ENCODE data around the gene IBTK.
"Not testable (repeated sequence)": the region's sequence is repeated elsewhere in the genome, so short reads cannot be mapped to it uniquely, and the experiment has no call there.

IBTK gene

DNA sequence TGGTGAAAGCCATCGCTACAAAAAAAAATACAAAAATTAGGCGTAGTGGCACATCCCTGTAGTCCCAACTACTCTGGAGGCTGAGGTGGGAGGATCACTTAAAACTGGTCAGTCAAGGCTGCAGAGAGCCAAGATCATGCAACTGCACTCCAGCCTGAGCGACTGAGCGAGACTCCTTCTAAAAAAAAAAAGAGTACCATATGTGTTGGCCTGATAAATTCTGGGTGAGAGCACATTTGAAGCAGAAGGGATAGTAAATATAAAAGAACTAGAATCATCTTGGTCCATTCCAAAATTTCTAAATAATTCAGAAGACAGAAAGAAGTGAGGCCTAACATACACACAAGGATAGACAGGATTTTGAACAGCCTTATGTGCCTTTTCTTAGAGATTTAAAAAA, 2.2 kb downstream of the IBTK start:
- no peak for DNase-seq

DNA sequence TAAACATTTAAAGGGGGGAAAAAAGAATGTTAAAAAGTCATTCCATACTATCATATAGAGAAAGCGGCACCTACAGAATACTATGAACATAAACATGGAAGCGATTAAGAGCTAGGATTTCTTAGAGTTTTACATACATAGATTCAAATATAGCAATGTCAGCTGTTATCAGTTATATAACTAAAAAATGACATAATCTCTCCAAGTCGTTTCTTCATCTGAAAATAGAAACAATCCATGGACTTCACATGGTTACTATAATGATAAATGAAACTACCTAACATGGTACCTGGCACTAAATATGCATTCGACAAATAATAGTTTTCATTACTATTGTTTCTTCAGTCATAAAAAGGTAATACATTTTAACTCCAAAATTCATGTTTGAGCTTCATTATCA, 3.7 kb downstream of the IBTK start:
- no peak for DNase-seq

DNA sequence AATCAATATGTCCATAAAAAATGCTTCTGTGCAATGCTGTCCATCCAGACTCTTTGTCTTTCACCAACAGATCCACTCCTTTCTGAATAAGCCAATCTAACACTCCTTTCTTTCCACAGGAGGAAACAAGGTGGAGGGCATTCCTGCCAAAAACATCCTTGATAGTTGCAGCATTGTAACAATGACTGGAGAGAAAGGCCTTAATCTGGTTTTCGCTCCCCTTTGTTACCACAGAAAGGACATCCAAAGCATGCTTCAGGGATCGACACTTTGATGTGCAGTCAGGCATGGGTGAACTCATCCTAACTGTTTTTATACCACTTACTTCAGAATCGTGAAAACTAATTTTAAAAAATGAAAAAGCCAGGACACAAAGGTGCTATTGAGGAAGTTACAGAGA, 7.4 kb downstream of the IBTK start:
- no peak for DNase-seq

DNA sequence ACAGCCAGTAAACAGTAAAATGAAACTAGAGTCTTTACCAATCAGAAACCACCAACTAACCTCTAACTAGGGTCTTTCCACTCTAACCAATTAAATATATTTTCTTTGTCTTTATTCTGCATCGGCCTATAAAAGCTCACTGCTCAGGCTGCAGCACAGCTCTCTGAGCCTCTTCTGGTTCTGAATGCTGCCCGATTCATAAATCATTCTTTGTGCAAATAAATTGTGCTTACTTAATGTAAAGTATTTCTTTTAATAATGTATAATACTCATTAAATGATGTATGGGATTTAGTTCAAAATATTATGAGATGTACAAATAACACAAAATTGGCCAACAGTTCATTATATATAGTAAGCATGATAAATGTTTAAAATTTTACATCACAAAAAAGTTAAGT, 7.9 kb downstream of the IBTK start:
- no peak for DNase-seq

DNA sequence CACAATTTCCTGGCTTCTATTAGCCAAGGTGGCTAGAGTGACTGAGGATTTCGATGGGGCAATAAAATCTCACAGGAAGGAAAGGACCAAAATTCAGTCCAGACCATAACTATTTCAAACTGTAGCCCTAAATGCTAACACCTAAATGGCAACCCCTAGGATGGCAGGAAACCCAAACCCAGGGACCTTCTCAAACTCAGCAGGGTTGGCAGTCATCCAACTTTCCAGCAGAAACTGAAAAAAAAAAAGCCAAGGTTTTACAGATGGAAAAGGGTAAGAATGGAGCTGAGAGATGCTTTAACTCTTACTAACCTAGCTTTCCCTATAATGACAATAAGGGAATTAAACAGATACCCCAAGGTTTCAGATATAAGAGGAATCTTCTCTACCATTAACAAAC, 10.5 kb downstream of the IBTK start:
- DNase-seq = no peak

DNA sequence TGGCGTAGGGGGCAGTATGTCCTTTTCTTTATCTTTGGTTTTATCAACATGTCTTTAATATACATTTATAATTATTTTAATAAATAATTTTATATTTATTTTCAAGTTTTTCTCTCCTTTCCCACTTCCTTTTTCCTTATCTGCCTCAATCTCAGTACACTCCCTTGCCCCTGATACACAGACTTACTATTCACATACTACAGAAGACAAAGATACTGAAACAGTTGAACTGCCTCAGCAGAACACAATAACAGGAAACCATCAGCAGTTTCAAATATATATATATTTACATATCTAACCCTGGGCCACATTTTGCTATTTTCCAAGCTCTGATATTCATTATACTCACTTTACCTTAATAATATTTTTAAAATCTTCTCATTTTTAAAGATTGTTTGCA, 19.8 kb downstream of the IBTK start:
- DNase-seq = no peak

DNA sequence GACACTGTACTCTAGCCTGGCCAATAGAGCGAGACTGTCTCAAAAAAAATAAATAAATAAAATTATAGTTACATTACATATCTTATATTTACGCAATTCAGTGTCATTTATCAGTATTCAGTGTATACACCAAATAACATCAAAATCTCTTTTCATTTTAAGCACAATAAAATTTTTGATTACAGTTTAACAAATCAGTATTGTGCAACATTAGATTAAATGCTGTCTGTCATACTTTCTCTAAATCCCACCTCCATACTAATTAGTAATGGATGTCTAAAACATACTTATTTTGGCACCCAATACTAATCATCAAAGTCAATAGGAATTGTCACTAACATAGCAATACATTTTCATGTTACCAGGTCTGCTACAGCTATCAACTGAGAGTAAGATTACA, 27.4 kb downstream of the IBTK start:
- no peak for DNase-seq

DNA sequence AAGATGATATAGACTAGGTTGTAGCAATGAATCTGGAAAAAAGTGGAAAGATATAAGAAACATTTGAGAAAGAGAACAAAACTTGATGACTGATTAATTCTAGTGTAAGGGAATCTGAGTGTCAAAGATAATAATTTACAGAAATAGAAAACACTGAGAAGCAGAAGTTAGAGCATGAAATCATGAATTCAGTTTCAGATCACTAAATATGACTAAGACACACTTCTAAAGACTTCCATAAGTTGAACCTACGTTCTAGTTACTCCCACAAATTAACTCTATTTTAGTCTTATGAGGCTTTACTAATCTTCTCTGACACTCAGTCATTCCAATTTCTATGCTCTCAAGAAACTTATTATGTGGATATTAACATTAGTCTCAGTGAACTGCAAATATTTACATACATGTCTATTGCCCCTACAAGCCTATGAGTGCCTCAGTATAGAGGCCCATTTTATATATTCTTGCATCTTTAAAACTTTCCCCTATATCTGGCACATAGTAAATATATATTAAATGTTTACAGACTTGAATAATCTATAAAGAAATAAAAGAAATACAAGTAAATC, 30.4 kb downstream of the IBTK start:
- no peak for DNase-seq

DNA sequence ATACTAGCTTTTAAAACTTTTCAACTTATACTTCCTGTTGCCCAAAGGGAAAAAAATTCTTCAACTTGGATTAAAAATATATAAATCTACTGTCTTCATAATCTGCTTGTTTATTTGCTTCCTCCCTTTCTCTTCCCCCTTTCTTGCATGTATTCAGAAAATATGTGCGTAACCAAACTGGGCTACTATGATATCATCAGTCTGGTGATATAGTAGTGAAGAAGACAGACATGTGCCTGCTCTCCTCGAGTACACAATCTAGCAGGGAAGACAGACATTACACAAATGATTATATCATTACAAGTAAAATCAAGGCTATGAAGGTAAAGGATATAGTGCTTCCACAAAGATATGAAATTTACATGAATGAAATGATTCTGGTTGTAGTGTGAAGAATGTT, 31.0 kb downstream of the IBTK start:
- DNase-seq = no peak

DNA sequence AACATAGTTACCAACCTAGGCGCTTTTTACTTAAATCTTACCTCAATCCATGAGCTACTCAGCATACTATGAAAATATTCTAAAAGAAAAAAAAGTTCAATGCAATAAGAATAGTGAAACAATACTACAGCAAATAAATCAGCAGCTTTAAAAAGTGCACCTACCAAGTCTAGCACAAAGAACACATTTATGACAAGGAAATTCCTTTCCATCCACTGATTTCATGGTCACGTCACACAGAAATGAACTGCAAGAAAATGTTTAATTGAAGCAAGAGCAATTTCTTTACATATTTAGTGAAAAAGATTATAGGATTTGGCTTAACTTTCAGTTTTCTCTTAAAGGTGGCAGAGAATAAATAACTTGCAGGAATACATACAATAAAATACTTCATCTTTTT, 36.2 kb downstream of the IBTK start:
- DNase-seq = no peak

DNA sequence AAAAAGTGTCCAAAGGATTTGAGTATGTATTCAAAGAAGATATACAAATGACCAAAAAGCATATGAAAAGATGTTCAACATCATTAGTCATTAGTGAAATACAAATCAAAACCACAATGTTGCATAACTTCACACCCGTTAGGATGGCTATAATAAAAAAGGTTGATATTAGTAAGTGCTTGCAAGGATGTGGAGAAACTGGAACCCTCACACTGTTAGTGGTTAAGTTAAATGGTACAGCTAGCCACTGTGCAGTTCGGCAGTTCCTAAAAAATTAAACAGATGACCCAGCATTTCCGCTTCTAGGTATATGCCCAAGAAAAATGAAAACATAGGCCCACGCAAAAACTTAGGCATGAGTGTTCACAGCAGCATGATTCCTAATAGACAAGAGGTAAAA, 38.6 kb downstream of the IBTK start:
- DNase-seq = no peak

DNA sequence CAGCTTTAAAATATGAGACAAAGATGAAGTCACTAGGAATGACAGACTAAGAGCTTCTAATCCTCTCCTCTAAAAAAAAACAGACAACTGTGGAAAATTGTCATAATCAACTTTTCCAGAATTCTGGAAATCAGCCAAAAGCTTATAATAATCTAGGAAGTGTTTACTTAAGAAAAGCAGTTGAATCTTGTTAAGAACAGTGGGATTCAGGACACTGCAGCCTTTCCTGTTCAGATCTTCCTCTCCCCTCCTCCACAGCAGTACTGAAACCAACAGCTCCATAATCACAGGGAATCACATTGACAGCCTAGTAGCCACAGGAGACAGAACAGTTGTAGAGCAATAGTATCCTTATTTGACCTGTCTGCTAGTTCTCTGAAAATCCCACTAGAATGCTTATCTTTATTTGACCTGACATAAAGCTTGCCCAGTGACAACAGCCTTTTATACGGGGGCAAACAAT, 41.6 kb downstream of the IBTK start:
- DNase-seq = no peak

DNA sequence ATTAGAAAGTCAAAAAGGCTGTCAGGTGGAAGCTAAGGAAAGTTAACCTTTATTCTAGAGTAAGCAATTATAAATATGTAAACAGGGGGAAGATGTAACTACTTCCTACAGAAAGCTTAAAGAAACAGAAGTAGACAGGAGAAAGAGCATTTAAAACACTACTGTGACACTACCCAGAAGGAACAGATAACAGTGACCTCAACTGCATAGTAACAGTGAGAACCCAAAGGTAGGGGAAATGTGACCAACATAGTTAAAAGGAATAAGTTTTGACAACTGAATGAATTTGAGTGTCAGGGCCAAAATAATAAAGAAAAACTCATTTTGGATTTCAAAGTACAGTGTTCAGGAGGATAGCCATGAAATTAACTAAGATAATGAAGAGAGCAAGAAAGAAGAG, 43.5 kb downstream of the IBTK start:
- no peak for DNase-seq

DNA sequence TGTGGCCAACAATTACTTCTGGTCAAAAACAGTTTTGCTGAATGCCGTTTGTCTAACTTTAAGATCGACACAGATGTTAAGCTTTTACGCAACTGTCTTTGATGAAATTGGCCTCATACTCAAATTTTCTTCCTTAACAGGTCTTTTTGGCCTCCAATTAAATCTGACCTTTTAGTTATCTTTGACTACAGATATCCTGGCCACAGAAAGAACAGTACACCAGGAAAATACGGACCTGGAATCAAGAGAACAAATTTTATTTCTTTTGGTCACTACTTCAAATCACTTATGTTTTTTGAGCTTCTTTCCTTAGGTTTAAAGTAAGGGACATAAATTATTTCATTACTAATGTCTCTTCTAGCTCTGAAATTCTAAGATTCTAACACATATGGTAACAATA, 49.8 kb downstream of the IBTK start:
- no peak for DNase-seq

DNA sequence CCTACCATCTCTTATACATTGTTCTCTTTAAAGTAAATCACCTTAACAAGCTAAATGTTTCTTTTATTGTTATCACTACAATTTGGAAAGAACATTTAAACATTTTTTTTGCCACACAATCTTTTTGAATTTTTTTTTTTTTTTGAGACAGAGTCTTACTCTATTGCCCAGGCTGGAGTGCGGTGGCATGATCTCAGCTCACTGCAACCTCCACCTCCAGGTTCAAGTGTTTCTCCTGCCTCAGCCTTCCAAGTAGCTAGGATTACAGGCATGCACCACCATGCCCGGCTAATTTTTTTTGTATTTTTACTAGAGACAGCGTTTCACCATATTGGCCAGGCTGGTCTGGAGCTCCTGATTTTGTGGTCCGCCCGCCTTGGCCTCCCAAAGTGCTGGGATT, 50.3 kb downstream of the IBTK start:
- not testable (repeated sequence) for DNase-seq

DNA sequence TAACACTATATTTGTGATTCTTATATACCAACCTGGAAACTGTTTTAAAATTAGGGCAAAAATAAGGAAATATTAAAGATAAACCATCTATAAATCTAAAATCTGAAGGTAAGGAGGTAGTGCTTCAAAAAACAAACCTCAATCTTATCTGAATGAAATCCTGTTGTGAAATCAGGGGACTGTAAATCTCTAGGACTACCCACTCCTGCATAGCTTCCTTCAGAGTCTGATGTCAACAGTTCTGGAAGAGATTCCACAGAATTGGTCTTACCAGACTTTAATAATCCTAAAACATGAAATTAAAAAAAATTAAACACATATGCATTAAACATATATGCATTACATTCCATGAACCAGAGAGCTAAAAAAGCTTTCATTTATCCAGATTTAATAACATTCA, 51.4 kb downstream of the IBTK start:
- no peak for DNase-seq

DNA sequence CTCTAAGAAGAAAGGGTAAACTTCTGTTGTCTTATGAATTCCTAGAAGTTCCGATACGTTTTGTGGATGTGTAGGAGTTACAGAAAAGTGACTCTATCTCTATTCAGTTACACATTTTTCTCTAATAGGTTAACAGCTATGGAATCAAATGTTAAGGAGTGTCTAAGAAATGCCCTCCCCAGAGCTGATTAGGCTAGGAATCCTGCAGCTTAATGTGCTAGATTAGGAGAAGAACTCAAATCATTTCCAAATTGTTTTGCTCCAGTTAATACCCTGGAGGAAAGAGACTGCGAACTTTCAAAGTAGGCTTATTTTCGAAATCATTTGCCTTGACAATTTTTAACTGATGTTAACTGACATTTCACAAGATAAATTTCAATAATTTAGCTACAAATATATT, 51.9 kb downstream of the IBTK start:
- DNase-seq = no peak

DNA sequence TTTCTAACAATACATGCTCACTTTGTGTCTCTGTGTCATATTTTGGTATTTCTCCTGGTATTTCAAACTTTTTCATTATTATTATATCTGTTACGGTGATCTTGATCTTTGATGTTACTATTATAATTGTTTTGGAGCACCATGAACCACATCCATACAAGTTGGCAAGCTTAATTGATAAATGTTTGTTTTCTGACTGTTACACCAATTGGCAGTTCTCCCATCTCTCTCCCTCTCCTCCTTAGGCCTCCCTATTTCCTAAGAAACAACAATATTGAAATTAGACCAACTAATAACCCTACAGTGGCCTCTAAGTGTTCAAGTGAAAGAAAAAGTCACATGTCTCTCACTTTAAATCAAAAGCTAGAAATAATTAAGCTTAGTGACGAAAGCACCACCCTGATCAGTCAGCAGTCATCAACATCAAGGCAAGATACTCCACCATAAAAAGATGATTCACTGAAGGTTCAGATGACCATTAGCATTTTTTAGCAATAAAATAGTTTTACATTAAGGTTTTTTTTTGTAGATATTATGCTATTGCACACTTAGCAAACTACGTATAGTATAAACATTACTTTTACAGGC, 61.5 kb downstream of the IBTK start:
- DNase-seq = no peak

DNA sequence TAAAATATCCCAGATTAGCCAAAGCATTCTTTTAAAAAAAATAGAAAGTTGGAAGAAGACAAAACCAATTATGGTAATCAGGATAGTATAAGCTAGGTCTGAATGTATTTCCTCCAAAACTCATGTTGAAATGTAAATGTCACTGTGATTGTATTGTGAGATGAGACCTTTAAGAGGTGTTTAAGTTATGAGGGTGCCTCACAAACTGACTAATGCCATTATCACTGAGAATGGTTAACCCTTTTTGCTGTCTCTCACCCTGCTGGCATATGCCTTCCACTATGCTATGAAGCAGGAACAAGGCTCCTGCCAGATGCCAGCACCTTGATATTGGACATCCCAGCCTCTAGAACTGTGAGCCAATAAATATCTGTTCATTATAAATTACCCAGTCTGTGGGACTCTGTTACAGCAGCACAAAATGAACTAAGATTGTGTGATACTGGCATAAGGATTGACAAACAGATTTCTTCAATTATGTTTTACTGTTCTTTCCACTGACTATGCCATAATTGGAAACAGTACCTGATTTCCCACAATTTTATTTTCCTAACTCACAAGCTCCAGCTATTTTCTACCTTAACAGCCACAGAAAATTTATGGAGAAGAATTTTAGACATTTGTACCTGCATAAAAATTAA, 63.8 kb downstream of the IBTK start:
- no peak for DNase-seq

DNA sequence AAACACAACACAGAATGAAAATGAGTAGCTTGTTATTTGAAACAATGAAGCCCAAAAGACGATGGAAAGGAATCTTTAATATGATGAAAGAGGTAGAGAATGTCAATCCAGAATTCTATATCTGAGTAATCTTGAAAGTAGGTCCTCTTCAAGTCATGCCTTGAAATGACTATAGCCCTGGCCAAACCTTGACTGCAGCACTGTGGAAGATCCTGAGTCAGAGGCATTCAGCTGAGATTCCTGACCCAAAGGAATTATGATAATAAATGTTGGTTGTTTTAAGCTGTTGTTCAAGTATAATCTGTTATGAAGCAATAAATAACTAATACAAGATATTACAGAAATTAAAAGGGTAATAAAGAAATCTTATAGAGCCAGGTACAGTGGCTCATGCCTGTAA, 64.8 kb downstream of the IBTK start:
- no peak for DNase-seq

DNA sequence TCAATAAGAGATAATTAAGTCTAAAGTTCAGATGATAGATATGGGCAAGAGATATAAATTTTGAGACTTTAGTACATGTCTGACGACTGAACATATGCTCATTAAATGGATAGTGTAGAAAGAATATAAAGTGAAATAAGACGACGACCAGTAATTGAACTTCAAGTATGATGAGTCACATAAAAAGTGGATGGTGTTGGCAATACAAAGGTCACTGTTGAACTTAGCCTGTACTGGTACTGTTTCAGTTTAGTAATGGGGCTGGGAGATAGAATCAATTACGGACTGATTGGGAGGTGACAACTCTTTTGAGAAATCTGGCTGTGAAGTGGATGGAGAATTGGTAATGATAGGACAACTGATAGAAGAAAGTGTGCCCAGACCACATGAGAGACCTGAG, 68.1 kb downstream of the IBTK start:
- no peak for DNase-seq

DNA sequence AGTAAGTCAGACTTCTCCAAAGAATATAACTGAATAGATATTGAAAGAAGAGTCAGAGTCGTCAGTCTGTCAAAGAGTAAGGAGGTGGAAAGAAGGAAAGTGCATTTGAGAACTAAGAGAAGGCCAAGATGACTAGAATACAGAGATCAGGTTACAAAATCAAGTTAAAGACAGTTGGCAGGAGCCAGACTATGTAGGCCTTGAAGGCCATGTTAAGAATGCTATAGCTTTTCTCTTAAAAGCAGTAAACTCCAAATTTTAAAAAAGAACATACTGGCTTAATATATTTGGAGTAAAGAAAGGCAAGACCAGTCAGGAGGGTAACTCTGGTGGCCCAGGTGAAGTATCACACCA, 68.8 kb downstream of the IBTK start:
- DNase-seq = no peak

DNA sequence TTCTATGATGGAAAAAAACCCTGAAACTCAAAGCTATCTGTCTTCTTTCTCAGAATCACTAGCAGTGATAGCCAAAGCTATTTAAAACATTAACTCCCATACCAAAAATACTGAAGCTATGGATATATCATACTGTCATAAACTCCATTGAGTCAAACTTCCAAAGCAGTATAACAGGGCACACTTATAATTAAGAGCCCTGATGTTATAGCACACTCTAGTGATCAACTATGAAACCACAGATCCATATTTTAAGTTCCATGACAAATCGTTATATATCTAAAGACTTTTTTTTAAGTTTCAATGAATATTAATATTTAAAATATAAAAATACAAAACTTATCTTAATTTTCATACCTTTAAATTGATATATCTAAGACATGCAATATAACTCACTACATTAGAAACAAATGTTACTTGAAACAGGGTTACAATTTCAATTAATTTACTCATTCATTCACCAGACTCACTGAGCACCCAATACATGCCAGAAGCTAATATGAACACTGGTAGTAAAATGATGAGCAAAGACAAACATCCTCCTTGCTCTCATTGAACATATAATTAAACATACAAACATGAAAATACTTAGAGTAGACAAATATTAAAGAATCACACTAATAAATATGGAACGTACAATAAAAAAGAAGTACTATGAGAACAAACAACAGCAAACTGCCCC, 69.3 kb downstream of the IBTK start:
- DNase-seq = no peak

DNA sequence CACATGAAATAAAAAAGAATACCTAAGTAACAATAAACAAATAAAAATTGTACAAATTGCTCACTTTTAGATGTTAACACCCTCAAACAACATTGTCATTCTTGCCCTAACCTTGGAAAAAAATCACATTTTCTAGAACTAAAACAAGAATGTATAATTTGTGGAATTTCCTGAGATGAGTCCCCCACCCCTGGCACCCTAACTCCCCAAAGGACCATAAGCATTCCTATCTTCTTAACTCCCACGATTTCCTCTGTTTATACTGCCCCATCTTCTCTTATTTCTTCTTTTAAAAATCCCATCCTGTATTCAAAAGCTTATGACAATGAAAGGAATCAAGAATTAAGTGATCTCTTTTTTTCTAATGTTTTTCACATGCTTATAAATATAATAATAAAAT, 70.9 kb downstream of the IBTK start:
- DNase-seq = no peak

DNA sequence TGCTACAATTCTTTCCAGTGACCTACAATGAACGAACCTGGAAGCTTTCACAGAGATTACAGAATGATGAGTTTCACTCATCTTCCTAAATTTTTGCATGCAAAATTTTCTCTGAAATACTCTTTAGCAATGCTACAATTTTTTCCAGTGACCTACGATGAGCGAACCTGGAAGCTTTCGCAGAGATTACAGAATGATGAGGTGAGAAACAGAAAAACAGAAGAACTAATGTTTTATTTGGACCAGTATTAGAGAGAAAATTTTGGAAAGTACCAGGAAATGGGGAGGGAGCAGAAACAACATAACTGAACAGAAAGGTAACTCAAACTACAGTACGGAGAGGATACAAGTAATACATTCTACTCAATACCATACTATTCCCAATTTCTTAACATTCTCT, 75.0 kb downstream of the IBTK start:
- DNase-seq = no peak
